OCI-LY7 (cell line): Measurements from ENCODE around the gene EPS8L3. TPM values are rescaled to one million over a fixed set of nuclear protein-coding genes. Genes with fewer than 3 reads are reported as not detected.

Experiments used
- BruUV-seq: library from RNA; stranded (reverse); fragments of 400-500 nt; replicated peaks from 2 replicates; lab custom pipeline; 2021; lab: Mats Ljungman, UMichigan
- CTCF ChIA-PET: fragments of 300-600 bp; sonication (Branson Sonifier 250); formaldehyde crosslinking; loops from one replicate; lab custom pipeline; 2022; ENCODE audit warnings: antibody characterized with exemption; ENCODE audit not compliant: unreplicated experiment; lab: Charles Lee
- POLR2A ChIA-PET: fragments of 300-600 bp; sonication (Branson Sonifier 250); formaldehyde crosslinking; loops from one replicate; lab custom pipeline; 2022; ENCODE audit warnings: antibody characterized with exemption; lab: Charles Lee
- DNase-seq: peaks from one replicate; pipeline ENCODE4 v3.0.0-alpha.2; 2015; ENCODE audit warnings: low spot score
- H2AFZ ChIP-seq: fragments of 200-600 bp; sonication (generic), shearing (Covaris generic); 2 replicates; pipeline ENCODE4 v1.6.1; 2014; ENCODE audit warnings: mild to moderate bottlenecking, antibody characterized with exemption, low read length, moderate library complexity
- H3K27ac ChIP-seq: fragments of 200-600 bp; sonication (generic); 2 replicates; pipeline ENCODE4 v1.5.1; 2014; ENCODE audit warnings: mixed run types, low read depth, mild to moderate bottlenecking, moderate library complexity, low read length, inconsistent platforms; ENCODE audit not compliant: poor library complexity, severe bottlenecking
- H3K36me3 ChIP-seq: fragments of 200-600 bp; sonication (generic); 2 replicates; pipeline ENCODE4 v1.6.1; 2014; ENCODE audit warnings: mild to moderate bottlenecking, antibody characterized with exemption, low read length, moderate library complexity, mixed read lengths; ENCODE audit not compliant: insufficient read depth
- H3K4me1 ChIP-seq: fragments of 200-600 bp; sonication (generic); 2 replicates; pipeline ENCODE4 v1.5.1; 2014; ENCODE audit warnings: mild to moderate bottlenecking, low read length; ENCODE audit not compliant: insufficient read depth, poor library complexity, severe bottlenecking
- H3K4me2 ChIP-seq: fragments of 200-600 bp; sonication (generic); 2 replicates; pipeline ENCODE4 v1.6.1; 2014; ENCODE audit warnings: mild to moderate bottlenecking, low read length
- H3K4me3 ChIP-seq: fragments of 200-600 bp; sonication (generic); 2 replicates; pipeline ENCODE4 v1.5.1; 2014; ENCODE audit warnings: mild to moderate bottlenecking, low read depth, low read length; ENCODE audit not compliant: poor library complexity, severe bottlenecking
- H3K79me2 ChIP-seq: fragments of 200-600 bp; sonication (generic); 2 replicates; pipeline ENCODE4 v1.6.1; 2016; ENCODE audit warnings: low read depth, mild to moderate bottlenecking, low read length, moderate library complexity, mixed read lengths; ENCODE audit not compliant: insufficient read depth
- H3K9me2 ChIP-seq: fragments of 200-600 bp; sonication (generic); 2 replicates; pipeline ENCODE4 v1.6.1; 2016; ENCODE audit warnings: mild to moderate bottlenecking, low read length, mixed read lengths; ENCODE audit not compliant: insufficient read depth
- H3K9me3 ChIP-seq: fragments of 200-600 bp; sonication (generic); 2 replicates; pipeline ENCODE4 v1.6.1; 2014; ENCODE audit warnings: mild to moderate bottlenecking, mixed run types, low read length, mixed read lengths
- H4K20me1 ChIP-seq: fragments of 200-600 bp; sonication (generic); 2 replicates; pipeline ENCODE4 v1.6.1; 2014; ENCODE audit warnings: mild to moderate bottlenecking, antibody characterized with exemption, low read length, moderate library complexity, mixed read lengths; ENCODE audit not compliant: insufficient read depth
- EZH2phosphoT487 ChIP-seq: fragments of 200-600 bp; sonication (generic); IDR thresholded peaks from 2 replicates; pipeline ENCODE4 v1.6.1; 2018; ENCODE audit warnings: low read depth, borderline replicate concordance, mild to moderate bottlenecking, mixed run types, antibody characterized with exemption, low read length, moderate library complexity, mixed read lengths
- intact Hi-C: fragments of 100-400 bp; cut with micrococcal nuclease; formaldehyde crosslinking; loops from one replicate; pipeline ENCODE4 v1.10.0; 2022; ENCODE audit not compliant: unreplicated experiment
- total RNA-seq, 2 experiments: library from RNA; depleted of rRNA in 1 of 2; stranded (reverse); fragments of >200 nt in 1 of 2; shearing (Covaris generic) in 1 of 2; gene quantifications; 2 replicates each; pipeline ENCODE4 v1.2.3, GENCODE V29; 2014 to 2022
- TF ChIP-seq, protein P1 (sequence below): fragments of 200-600 bp; sonication (generic); conservative IDR thresholded peaks from 2 replicates; pipeline ENCODE4 v1.5.1; 2014; ENCODE audit warnings: mild to moderate bottlenecking, antibody characterized with exemption, low read length, moderate library complexity, mixed read lengths

The EPS8L3 gene
- total RNA-seq, 2 experiments from 2014 or later, result not detected

DNA sequence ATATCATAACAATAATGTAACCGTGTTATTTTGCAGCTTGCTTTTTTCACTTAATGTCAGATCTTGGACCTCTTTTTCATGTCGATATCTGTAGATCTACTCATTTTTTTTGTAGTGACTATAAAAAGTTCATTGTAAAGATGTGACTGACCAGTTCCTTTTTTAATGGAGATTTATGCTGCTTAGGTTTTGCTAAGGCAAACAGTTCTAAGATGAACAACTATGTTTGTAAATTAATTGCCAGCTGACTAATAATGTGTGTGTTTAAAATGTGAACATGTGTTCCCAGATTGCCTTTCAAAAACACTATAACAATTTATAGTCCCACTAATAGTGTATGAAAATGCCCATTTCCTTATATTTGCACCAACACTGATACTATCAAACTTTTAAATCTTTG, 18.1 kb upstream of the EPS8L3 start:
- intact Hi-C loops, result no loop called here
- Histone ChIP-seq H2AFZ (no peak overlapping the region), H3K9me2 (no peaks in the 10 kb centered on the region), H3K36me3 (no peaks in the 10 kb centered on the region), H3K4me1 (no peaks in the 10 kb centered on the region), H3K27ac (no peak overlapping the region), H3K9me3 (no peaks in the 10 kb centered on the region), H4K20me1 (no peaks in the 10 kb centered on the region), H3K79me2 (no peaks in the 10 kb centered on the region), H3K4me2 (no peak overlapping the region), H3K4me3 (no peak overlapping the region)
- ChIA-PET CTCF (no interaction called here), POLR2A (interaction anchor here (0.7 kb wide), 1 partner anchor 217 kb away, joined by 4 read pairs; no protein-coding TSS in a partner anchor)
- no peak for DNase-seq
- no peak for TF ChIP-seq EZH2phosphoT487
- TF ChIP-seq, protein P1, sequence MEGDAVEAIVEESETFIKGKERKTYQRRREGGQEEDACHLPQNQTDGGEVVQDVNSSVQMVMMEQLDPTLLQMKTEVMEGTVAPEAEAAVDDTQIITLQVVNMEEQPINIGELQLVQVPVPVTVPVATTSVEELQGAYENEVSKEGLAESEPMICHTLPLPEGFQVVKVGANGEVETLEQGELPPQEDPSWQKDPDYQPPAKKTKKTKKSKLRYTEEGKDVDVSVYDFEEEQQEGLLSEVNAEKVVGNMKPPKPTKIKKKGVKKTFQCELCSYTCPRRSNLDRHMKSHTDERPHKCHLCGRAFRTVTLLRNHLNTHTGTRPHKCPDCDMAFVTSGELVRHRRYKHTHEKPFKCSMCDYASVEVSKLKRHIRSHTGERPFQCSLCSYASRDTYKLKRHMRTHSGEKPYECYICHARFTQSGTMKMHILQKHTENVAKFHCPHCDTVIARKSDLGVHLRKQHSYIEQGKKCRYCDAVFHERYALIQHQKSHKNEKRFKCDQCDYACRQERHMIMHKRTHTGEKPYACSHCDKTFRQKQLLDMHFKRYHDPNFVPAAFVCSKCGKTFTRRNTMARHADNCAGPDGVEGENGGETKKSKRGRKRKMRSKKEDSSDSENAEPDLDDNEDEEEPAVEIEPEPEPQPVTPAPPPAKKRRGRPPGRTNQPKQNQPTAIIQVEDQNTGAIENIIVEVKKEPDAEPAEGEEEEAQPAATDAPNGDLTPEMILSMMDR, result no peak
- no TSS peak for BruUV-seq

DNA sequence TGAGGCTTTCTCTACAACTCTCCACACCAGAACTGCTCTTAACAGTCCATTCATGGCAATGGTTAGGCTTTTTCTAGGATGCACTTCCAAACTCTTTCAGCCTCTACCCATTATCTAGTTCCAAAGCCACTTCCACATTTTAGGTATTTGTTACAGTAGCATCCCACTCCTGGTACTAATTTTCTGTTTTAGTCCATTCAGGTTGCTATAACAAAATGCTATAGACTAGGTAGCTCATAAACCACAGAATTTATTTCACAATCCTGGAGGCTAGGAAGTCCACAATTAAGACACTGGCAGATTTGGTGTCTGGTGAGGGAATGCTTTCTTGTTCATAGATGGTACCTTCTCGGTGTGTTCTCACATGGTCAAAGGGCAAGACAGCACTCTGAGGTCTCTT, 17.3 kb upstream of the EPS8L3 start:
- POLR2A ChIA-PET, result no interaction called here
- intact Hi-C loops, result no loop called here
- H3K36me3 ChIP-seq, result no peaks in the 10 kb centered on the region
- TF ChIP-seq, protein P1, result no peak
- TF ChIP-seq EZH2phosphoT487, result no peak
- no peaks in the 10 kb centered on the region for H4K20me1 ChIP-seq
- BruUV-seq, result no TSS peak
- no peaks in the 10 kb centered on the region for H3K4me1 ChIP-seq
- H3K4me3 ChIP-seq, result no peak overlapping the region
- no peak for DNase-seq
- no peaks in the 10 kb centered on the region for H3K9me2 ChIP-seq
- H3K4me2 ChIP-seq, result no peak overlapping the region
- no peaks in the 10 kb centered on the region for H3K79me2 ChIP-seq
- CTCF ChIA-PET, result no interaction called here
- no peaks in the 10 kb centered on the region for H3K9me3 ChIP-seq
- H3K27ac ChIP-seq, result no peak overlapping the region
- H2AFZ ChIP-seq, result no peak overlapping the region

DNA sequence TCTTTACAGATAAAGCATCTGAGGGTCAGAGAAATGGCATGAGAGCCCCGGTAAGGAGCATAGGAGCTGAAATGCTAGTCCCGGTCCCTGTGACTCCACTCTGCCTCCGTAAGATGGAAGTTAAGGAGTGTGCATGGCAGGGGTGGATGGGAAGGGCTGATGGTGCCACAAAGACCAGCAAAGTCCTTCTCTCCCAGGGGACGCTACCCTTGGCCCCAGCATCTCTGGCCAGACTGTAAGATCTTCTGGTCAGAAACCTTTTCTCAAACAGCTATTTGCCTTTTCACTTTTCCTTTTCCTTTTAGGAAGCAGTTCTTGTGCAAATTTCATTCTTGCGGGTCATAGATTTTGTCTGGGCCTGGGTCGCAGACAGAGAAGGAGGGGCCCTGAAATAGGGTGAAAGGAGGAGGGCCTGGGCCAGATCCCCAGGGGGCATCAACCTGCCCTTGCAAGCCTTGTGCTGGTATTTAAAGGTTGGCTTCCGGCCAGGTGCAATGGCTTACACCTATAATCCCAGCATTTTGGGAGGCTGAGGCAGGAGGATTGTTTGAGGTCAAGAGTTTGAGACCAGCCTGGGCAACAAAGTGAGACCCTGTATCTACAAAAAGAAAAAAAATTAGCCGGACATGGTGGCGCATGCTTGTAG, 14.4 kb upstream of the EPS8L3 start:
- BruUV-seq, result no TSS peak
- intact Hi-C loops, result loop anchor here (1.0 kb wide), 1 partner anchor 233 kb away; no protein-coding TSS in a partner anchor
- no peaks in the 10 kb centered on the region for H3K4me1 ChIP-seq
- H2AFZ ChIP-seq, result no peak overlapping the region
- TF ChIP-seq, protein P1, result no peak
- TF ChIP-seq EZH2phosphoT487, result no peak
- H3K79me2 ChIP-seq, result no peaks in the 10 kb centered on the region
- H3K4me2 ChIP-seq, result no peak overlapping the region
- no peaks in the 10 kb centered on the region for H3K9me2 ChIP-seq
- no peaks in the 10 kb centered on the region for H3K36me3 ChIP-seq
- H3K9me3 ChIP-seq, result no peaks in the 10 kb centered on the region
- H4K20me1 ChIP-seq, result no peaks in the 10 kb centered on the region
- no peak for DNase-seq
- ChIA-PET POLR2A (no interaction called here), CTCF (interaction anchor here (0.6 to 4.8 kb wide), 2 partner anchors 199 to 206 kb away, joined by 4 to 49 read pairs; partner anchors contain the start of gene AHCYL1)
- H3K27ac ChIP-seq, result no peak overlapping the region
- H3K4me3 ChIP-seq, result no peak overlapping the region
